NT2/D1 (cell line): Measurements from ENCODE around the gene MX1.

Experiments used
- SUZ12 ChIP-seq: IDR thresholded peaks from 2 replicates; pipeline ENCODE4 v1.6.1; 2011; ENCODE audit not compliant: insufficient read length, insufficient read depth; ENCODE audit errors: extremely low read depth
- YY1 ChIP-seq: IDR thresholded peaks from 2 replicates; pipeline ENCODE4 v1.6.1; 2011; ENCODE audit not compliant: insufficient read length, insufficient read depth
- ZNF274 ChIP-seq: IDR thresholded peaks from 2 replicates; pipeline ENCODE4 v1.6.1; 2011; ENCODE audit warnings: mild to moderate bottlenecking, low read depth, low read length

- no peak for TF ChIP-seq ZNF274
- TF ChIP-seq YY1, result no peak
- TF ChIP-seq SUZ12, result no peak
Observed at GRCh38 chr21:41497788-41498187, 71.7 kb downstream of the MX1 start.
